Upper lobe of left lung (tissue), 4 donors: ENCODE measurements around the gene RRP9.

ENCODE experiments used
- CTCF ChIP-seq, 6 experiments: fragments of 450-650 bp in 4 of 6; fragments of 200-600 bp in 2 of 6; sonication (generic) in 2 of 6; IDR thresholded peaks; one replicate each; pipeline ENCODE4 v1.5.1; 2016 to 2019; ENCODE audit warnings: antibody characterized with exemption in 6 of 6
- EP300 ChIP-seq, 4 donors: sonication (generic); formaldehyde crosslinking; IDR thresholded peaks; one replicate each; pipeline ENCODE4 v1.5.1; 2017; ENCODE audit warnings: antibody characterized with exemption in 4 of 4, control low read depth in 2 of 4
- POLR2A ChIP-seq, 4 donors: fragments of 450-650 bp; IDR thresholded peaks; one replicate each; pipeline ENCODE4 v1.5.1; 2016 to 2017; ENCODE audit warnings: antibody characterized with exemption in 4 of 4, mild to moderate bottlenecking in 2 of 4
- POLR2AphosphoS5 ChIP-seq, 2 donors: sonication (generic); formaldehyde crosslinking; IDR thresholded peaks; one replicate each; pipeline ENCODE4 v1.5.1; 2017; ENCODE audit warnings: antibody characterized with exemption in 2 of 2

- TF ChIP-seq POLR2A (IDR thresholded peaks at IDR 0.05), result no peak
- TF ChIP-seq CTCF (IDR thresholded peaks at IDR 0.05), result no peak
- TF ChIP-seq EP300 (IDR thresholded peaks at IDR 0.05), result no peak
- TF ChIP-seq POLR2AphosphoS5 (IDR thresholded peaks at IDR 0.05), result no peak
Measured at GRCh38 chr3:51921081-51921578, 20.6 kb downstream of the RRP9 start.
